GM18517 (cell line): Measurements from ENCODE around the gene CD58.
"Not testable (repeated sequence)": the region's sequence is repeated elsewhere in the genome, so short reads cannot be mapped to it uniquely, and the experiment has no call there.

Experiments
- ATAC-seq: cut with Tn5 transposase; IDR thresholded peaks from one replicate; pipeline ENCODE4 v1.9.1; 2021; ENCODE audit warnings: mild to moderate bottlenecking, moderate library complexity; ENCODE audit not compliant: unreplicated experiment

CD58 gene

GRCh38 chr1:116571215-116571919 is 541 bp upstream of the CD58 start:
- ATAC-seq, result no peak

GRCh38 chr1:116569776-116570357 is 959 bp downstream of the CD58 start:
- peak; percentile 13 for ATAC-seq

GRCh38 chr1:116569381-116569670 is 1.5 kb downstream of the CD58 start:
- ATAC-seq, result no peak

GRCh38 chr1:116568662-116569380 is 2.0 kb downstream of the CD58 start:
- peak; percentile 0 for ATAC-seq

GRCh38 chr1:116567790-116568661 is 2.8 kb downstream of the CD58 start:
- peak; percentile 27 for ATAC-seq

GRCh38 chr1:116565222-116565621 is 5.6 kb downstream of the CD58 start:
- no peak for ATAC-seq

- no peak for ATAC-seq
Measured at GRCh38 chr1:116564426-116564825, 6.4 kb downstream of the CD58 start.

GRCh38 chr1:116562465-116562864 is 8.4 kb downstream of the CD58 start:
- not testable (repeated sequence) for ATAC-seq

GRCh38 chr1:116561563-116561962 is 9.3 kb downstream of the CD58 start:
- ATAC-seq, result no peak

- no peak for ATAC-seq
Measured at GRCh38 chr1:116560704-116561490, 9.9 kb downstream of the CD58 start.

- peak; percentile 48 for ATAC-seq
Measured at GRCh38 chr1:116559304-116559761, 11.5 kb downstream of the CD58 start.

GRCh38 chr1:116558571-116558970 is 12.3 kb downstream of the CD58 start:
- ATAC-seq, result no peak

- ATAC-seq, result peak; percentile 17
Measured at GRCh38 chr1:116558140-116558549, 12.7 kb downstream of the CD58 start.

GRCh38 chr1:116557323-116557878 is 13.4 kb downstream of the CD58 start:
- ATAC-seq, result no peak

GRCh38 chr1:116556289-116557006 is 14.4 kb downstream of the CD58 start:
- peak; percentile 56 for ATAC-seq

- ATAC-seq, result no peak
Measured at GRCh38 chr1:116554924-116555323, 15.9 kb downstream of the CD58 start.

GRCh38 chr1:116553386-116554115 is 17.3 kb downstream of the CD58 start:
- ATAC-seq, result no peak

GRCh38 chr1:116546354-116546977 is 24.4 kb downstream of the CD58 start:
- ATAC-seq, result no peak
